Activated CD4-positive, alpha-beta T cell treated with anti-CD3 and anti-CD28 coated beads for 24 hours (primary cell): ENCODE results near the gene BMPR2.
A peak's percentile ranks its signal among the peaks of the same experiment; 100 is the strongest.
"Not testable (repeated sequence)": the region's sequence is repeated elsewhere in the genome, so short reads cannot be mapped to it uniquely, and the experiment has no call there.

Source experiments
- DNase-seq, 2 donors: peaks; one replicate each; pipeline ENCODE4 v3.0.0-alpha.2; 2020; ENCODE audit warnings: low read depth in 2 of 2

The BMPR2 gene

GRCh38 chr2:202529389-202529788 is 153.3 kb downstream of the BMPR2 start:
- no peak for DNase-seq

GRCh38 chr2:202530038-202530437 is 153.9 kb downstream of the BMPR2 start:
- DNase-seq = no peak

- DNase-seq = not testable (repeated sequence)
These were observed 159.2 kb downstream of the BMPR2 start for GRCh38 chr2:202535290-202535689.

- DNase-seq = no peak
These were observed 165.0 kb downstream of the BMPR2 start for GRCh38 chr2:202541137-202541536.

DNA sequence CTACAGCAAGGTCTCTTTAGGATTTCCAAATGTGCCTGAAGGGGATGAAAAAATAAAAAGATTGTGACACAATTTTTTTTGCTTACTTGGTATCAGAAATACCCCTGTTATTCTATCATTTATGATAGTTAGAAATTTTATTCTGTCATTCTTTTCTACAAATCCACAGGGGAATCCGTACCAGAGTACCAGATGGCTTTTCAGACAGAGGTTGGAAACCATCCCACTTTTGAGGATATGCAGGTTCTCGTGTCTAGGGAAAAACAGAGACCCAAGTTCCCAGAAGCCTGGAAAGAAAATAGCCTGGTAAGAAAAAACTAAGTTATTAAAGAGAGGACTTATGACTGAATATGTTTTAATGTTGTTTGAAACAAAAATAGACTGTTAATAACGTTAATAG is 166.0 kb downstream of the BMPR2 start:
- no peak for DNase-seq

DNA sequence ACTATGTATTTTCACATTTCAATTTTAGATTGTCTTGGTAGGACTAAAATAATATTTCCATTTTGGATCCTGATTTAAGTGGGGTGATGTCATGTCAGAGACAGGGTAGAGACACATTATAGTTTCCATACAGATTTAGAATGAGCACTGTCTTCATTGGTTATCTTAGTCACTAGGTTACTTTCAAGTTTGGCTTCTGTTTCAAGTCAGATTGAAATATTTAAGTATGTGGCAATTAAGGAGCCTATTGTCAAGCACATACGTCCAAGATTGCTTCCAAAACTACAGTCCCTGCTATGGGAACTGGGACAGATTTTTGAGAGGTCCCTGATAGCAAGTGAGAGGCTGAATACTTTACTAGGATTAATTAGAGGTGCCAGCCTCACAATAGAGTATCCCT is 169.4 kb downstream of the BMPR2 start:
- no peak for DNase-seq

- no peak for DNase-seq
These were observed 169.8 kb downstream of the BMPR2 start for GRCh38 chr2:202545931-202546330.

DNA sequence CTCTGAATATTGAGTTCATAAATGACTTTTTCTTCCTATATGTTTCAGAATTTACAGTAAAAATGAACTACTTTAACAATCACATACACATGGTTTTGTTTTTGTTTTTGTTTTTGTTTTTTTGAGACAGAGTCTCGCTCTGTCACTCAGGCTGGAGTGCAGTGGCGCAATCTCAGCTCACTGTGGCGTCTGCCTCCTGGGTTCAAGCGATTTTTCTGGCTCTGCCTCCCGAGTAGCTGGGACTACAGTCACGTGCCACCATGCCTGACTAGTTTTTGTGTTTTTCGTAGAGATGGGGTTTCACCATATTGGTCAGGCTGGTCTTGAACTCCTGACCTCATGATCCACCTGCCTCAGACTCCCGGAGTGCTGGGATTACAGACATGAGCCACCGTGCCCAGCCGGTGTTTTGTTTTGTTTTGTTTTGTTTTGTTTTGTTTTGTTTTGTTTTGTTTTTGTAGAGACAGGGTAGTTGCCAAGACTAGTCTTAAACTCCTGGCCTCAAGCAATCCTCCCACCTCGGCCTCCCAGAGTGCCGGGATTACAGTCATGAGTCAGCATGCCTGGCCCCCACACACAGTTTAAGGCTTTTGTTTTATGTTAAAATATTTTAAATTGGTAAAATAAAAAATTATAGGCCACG is 170.5 kb downstream of the BMPR2 start:
- not testable (repeated sequence) for DNase-seq

GRCh38 chr2:202548240-202548639 is 172.1 kb downstream of the BMPR2 start:
- no peak for DNase-seq

GRCh38 chr2:202551000-202551399 is 174.9 kb downstream of the BMPR2 start:
- not testable (repeated sequence) for DNase-seq

DNA sequence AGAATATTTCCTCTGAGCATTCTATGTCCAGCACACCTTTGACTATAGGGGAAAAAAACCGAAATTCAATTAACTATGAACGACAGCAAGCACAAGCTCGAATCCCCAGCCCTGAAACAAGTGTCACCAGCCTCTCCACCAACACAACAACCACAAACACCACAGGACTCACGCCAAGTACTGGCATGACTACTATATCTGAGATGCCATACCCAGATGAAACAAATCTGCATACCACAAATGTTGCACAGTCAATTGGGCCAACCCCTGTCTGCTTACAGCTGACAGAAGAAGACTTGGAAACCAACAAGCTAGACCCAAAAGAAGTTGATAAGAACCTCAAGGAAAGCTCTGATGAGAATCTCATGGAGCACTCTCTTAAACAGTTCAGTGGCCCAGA is 179.2 kb downstream of the BMPR2 start:
- DNase-seq = no peak

- no peak for DNase-seq
These were observed 184.1 kb downstream of the BMPR2 start for GRCh38 chr2:202560200-202560599.

GRCh38 chr2:202564226-202564625 is 188.1 kb downstream of the BMPR2 start:
- DNase-seq = no peak

- DNase-seq = no peak
These were observed 190.2 kb downstream of the BMPR2 start for GRCh38 chr2:202566286-202566685.

DNA sequence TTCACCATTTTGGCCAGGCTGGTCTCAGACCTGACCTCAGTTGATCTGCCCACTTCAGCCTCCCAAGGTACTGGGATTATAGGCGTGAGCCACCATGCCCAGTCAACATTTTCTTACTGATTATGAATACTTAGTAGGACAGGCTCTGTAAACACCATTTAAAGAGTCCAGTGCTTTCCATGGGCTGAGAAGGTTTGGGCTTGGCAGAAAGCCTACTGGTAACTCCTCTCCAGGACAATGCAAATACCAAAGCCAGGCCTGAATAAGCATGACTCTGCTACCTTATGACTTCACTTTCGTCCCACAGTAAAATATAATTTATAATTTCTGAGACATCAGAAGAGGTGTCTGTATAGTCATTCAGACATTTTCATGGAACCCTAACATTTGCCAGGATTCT is 198.4 kb downstream of the BMPR2 start:
- no peak for DNase-seq

GRCh38 chr2:202575194-202575593 is 199.1 kb downstream of the BMPR2 start:
- not testable (repeated sequence) for DNase-seq

DNA sequence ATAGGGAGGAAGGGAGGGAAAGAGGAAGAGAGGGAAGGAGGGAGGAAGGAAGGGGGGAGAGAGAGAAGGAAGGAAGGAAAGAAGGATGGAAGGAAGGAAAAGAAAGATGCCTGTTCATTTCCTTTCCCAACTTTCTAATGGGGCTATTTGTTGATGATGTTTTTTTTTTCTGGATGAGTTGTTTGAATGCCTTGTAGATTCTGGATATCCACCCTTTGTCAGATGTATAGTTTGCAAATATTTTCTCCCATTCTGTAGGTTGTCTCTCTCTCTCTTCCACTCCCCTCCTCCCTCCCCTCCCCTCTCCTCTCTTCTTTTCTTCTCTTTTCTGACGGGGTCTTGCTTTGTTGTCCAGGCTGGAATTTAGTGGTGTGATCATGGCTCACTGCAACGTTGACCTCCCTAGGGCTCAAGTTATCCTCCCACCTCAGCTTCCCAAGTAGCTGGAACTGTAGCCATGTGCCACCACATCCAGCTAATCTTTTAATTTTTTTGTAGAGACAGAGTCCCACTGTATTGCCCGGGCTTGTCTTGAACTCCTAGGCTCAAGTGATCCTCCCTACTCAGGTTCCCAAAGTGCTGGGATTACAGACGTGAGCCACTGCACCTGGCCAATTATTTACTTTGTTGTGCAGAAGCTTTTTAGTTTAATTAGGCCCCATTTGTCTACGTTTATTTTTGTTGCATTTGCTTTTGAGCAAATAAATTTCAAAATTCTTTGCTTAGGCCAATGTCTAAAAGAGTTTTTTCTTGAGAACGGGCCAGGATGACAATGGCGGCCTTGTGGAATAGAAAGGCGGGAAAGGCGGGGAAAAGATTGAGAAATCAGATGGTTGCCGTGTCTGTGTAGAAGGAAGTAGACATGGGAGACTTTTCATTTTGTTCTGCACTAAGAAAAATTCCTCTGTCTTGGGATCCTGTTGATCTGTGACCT is 201.4 kb downstream of the BMPR2 start:
- no peak for DNase-seq

- DNase-seq = not testable (repeated sequence)
These were observed 206.7 kb downstream of the BMPR2 start for GRCh38 chr2:202582846-202583245.

DNA sequence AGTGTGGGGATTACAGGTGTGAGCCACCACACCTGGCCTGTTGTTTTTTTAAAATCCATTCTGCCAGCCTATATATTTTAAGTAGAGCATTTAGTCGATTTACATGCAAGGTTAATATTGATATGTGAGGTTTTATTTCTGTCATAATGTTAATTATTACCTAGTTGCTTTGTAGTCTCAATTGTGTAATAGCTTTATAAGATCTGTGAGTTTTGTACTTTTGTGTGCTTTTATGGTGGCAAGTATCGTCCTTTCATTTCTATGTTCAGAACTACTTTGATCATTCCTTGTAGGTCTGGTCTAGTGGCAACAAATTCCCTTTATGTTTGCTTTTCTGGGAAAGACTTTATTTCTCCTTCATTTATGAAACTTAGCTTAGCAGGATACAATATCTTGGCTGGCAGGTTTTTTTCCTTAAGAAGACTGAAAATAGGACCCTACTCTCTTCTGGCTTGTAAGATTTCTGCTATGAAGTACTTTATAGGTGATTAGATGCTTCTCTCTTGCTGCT is 207.6 kb downstream of the BMPR2 start:
- no peak for DNase-seq

DNA sequence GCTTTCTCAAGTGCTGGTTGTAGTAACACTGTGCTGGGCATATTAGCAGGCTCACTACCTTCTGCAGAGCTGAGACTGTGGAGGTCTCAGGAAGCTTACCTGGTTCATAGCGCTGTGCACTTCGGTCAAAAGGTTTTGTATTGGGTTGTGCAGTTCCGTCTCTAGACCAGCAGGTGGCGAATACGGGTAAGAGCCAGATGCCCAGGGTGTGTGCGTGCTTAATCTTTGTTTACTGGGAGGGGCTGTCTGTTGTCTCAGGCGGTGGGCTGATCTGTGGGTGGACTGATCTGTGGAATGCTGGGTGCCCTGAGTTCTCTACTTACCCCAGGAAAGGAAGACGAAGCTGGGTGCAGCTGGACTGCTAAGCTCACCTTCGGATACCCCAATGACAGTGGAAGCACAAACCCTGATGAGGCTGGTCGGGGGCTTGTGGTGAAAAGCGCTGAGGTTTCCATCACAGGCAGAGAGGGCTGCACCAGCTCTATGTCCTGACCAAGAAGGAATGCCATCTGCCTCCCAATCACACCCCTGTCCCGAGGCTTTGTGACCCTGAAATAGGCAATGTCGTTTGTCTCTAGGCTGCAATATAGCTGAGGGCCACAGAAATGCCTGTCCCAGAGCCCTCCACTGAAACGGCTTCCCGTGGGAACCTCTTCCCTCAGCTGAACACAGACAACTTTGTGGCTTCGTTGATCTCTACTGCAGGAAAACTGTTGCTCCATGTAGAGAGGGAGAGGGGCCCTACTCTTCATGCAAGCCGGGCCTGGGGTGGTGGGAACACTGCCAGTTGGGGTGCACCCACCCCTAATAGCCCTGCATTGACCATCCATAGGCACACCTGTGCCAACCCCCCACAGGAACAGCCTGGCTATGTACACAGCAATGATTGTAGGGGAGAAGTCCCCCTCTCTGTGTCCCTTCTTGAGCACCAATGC is 212.8 kb downstream of the BMPR2 start:
- DNase-seq = peak; percentile 40 to 52

DNA sequence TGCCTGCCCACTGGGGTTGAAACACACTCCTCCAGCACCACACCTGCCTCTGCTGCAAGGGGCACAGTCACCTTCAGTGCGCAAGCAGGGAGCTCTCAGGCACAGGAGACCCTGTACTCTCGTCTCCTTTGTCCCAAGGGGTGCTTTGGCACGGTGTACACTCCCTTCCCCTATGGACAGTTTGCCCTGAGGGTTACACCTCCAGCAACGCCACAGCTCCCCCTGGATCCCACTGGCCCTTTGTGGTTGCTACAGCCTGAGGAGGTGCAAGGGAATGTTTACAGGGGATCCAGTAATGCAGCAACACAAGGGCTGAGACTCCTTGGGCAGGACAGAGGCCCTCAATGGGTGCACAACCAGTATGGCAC is 213.4 kb downstream of the BMPR2 start:
- DNase-seq = no peak

DNA sequence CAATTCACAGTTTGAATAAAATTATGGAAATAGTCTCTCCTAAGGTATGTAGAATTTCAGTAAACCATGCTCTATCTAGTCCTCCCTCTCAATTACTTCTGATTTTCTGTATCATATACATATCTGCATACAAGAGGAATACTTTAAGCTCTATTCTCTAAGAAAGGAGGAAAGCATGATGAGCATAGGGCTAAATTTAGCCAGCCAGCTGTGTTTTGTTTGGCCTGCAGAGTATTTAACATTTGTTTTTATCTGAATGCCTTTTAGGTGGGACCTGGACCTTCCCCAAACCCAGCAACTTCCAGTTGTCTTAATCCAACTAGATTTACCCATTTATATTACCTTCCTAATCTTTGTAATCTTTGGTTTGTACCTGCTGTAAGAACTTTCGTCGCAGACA is 216.4 kb downstream of the BMPR2 start:
- DNase-seq = no peak
